Pulmonary artery endothelial cell (primary cell): ENCODE measurements around the gene NFKBIE. TPM values are rescaled to one million over a fixed set of nuclear protein-coding genes. Genes with fewer than 3 reads are reported as not detected.
"Not testable (repeated sequence)": the region's sequence is repeated elsewhere in the genome, so short reads cannot be mapped to it uniquely, and the experiment has no call there.

Experiments used
- DNase-seq: peaks from one replicate; pipeline ENCODE4 v3.0.0-alpha.2; 2011; ENCODE audit warnings: low read depth, low spot score
- total RNA-seq: library from RNA; depleted of rRNA; stranded (reverse); fragments of >200 nt; gene quantifications from 2 replicates; pipeline ENCODE4 v1.2.3, GENCODE V29; 2014

Gene NFKBIE
- 9.6 and 14.0 TPM in 2 replicates for total RNA-seq

- DNase-seq, result peak; percentile 65
Measured at GRCh38 chr6:44265007-44265721, at the start of gene NFKBIE. Gene NFKBIE, minus strand, starts transcription at chr6:44265551. Its CDS starts 205 bp downstream, at chr6:44265346.

- DNase-seq, result not testable (repeated sequence)
Measured at GRCh38 chr6:44314657-44315056, 49.3 kb upstream of the NFKBIE start.

- DNase-seq, result peak; percentile 53
Measured at GRCh38 chr6:44312901-44313788, 47.8 kb upstream of the NFKBIE start, which contains the start of gene AARS2. Gene AARS2, minus strand, starts transcription at chr6:44313347. Its CDS starts 24 bp downstream, at chr6:44313323.

GRCh38 chr6:44311767-44312166 is 46.4 kb upstream of the NFKBIE start:
- no peak for DNase-seq

GRCh38 chr6:44311304-44311703 is 46.0 kb upstream of the NFKBIE start:
- DNase-seq, result no peak

- no peak for DNase-seq
Measured at GRCh38 chr6:44310241-44310640, 44.9 kb upstream of the NFKBIE start.

- DNase-seq, result no peak
Measured at GRCh38 chr6:44309631-44310030, 44.3 kb upstream of the NFKBIE start.

GRCh38 chr6:44309092-44309491 is 43.7 kb upstream of the NFKBIE start:
- DNase-seq, result no peak

- no peak for DNase-seq
Measured at GRCh38 chr6:44307217-44307616, 41.9 kb upstream of the NFKBIE start.

GRCh38 chr6:44306710-44307109 is 41.4 kb upstream of the NFKBIE start:
- no peak for DNase-seq

GRCh38 chr6:44305200-44305725 is 39.9 kb upstream of the NFKBIE start:
- DNase-seq, result no peak

- DNase-seq, result no peak
Measured at GRCh38 chr6:44304282-44305199, 39.2 kb upstream of the NFKBIE start.

GRCh38 chr6:44303842-44304241 is 38.5 kb upstream of the NFKBIE start:
- DNase-seq, result no peak

- no peak for DNase-seq
Measured at GRCh38 chr6:44302856-44303255, 37.5 kb upstream of the NFKBIE start.

GRCh38 chr6:44301782-44302564 is 36.6 kb upstream of the NFKBIE start:
- DNase-seq, result no peak

GRCh38 chr6:44301106-44301505 is 35.8 kb upstream of the NFKBIE start:
- DNase-seq, result no peak

- no peak for DNase-seq
Measured at GRCh38 chr6:44300292-44300823, 35.0 kb upstream of the NFKBIE start.

GRCh38 chr6:44298864-44299263 is 33.5 kb upstream of the NFKBIE start:
- DNase-seq, result no peak

GRCh38 chr6:44298055-44298803 is 32.9 kb upstream of the NFKBIE start:
- no peak for DNase-seq
